Astrocyte of the cerebellum (primary cell): ENCODE measurements around the gene ZBTB16.

ENCODE experiments used
- DNase-seq: peaks from one replicate; pipeline ENCODE4 v3.0.0-alpha.2; 2011; ENCODE audit warnings: low read depth
- H3K4me3 ChIP-seq: 2 replicates; pipeline ENCODE4 v1.5.1; 2011; ENCODE audit warnings: mild to moderate bottlenecking, low read depth, low read length, moderate library complexity
- CTCF ChIP-seq: IDR thresholded peaks from 2 replicates; pipeline ENCODE4 v1.5.1; 2012; ENCODE audit warnings: low read length, low read depth, moderate library complexity, mild to moderate bottlenecking; ENCODE audit errors: missing control alignments
- in situ Hi-C: cut with HindIII; loops from 2 replicates; pipeline ENCODE4 v1.10.0; 2017; ENCODE audit warnings: low sequenced_read_pairs

ZBTB16 gene

GRCh38 chr11:114169821-114170220, 110.3 kb downstream of the ZBTB16 start:
- in situ Hi-C loops: loop anchor here (5.0 to 10.0 kb wide), 3 partner anchors 32 to 105 kb away; no protein-coding TSS in a partner anchor
- no peak overlapping the region for H3K4me3 ChIP-seq
- TF ChIP-seq CTCF: no peak
- no peak for DNase-seq

- TF ChIP-seq CTCF: no peak
- H3K4me3 ChIP-seq: no peak overlapping the region
- in situ Hi-C loops: loop anchor here (10.0 kb wide), 1 partner anchor 105 kb away; no protein-coding TSS in a partner anchor
- DNase-seq: no peak
These were observed 110.7 kb downstream of the ZBTB16 start for GRCh38 chr11:114170226-114170625.

GRCh38 chr11:114171257-114172054, 111.9 kb downstream of the ZBTB16 start:
- no peak for DNase-seq
- H3K4me3 ChIP-seq: no peak overlapping the region
- in situ Hi-C loops: loop anchor here (10.0 kb wide), 1 partner anchor 107 kb away; no protein-coding TSS in a partner anchor
- no peak for TF ChIP-seq CTCF

GRCh38 chr11:114172055-114172861, 112.7 kb downstream of the ZBTB16 start:
- no peak for TF ChIP-seq CTCF
- in situ Hi-C loops: loop anchor here (10.0 kb wide), 1 partner anchor 107 kb away; no protein-coding TSS in a partner anchor
- no peak overlapping the region for H3K4me3 ChIP-seq
- no peak for DNase-seq

- DNase-seq: no peak
- no peak for TF ChIP-seq CTCF
- in situ Hi-C loops: loop anchor here (10.0 kb wide), 1 partner anchor 108 kb away; no protein-coding TSS in a partner anchor
- H3K4me3 ChIP-seq: no peak overlapping the region
These were observed 113.4 kb downstream of the ZBTB16 start for GRCh38 chr11:114172871-114173444.

GRCh38 chr11:114173843-114174242, 114.3 kb downstream of the ZBTB16 start:
- in situ Hi-C loops: loop anchor here (10.0 kb wide), 1 partner anchor 109 kb away; no protein-coding TSS in a partner anchor
- DNase-seq: no peak
- TF ChIP-seq CTCF: no peak
- no peak overlapping the region for H3K4me3 ChIP-seq
